GM21619 (cell line): ENCODE measurements around the gene TMEM235.
"Not testable (repeated sequence)": the region's sequence is repeated elsewhere in the genome, so short reads cannot be mapped to it uniquely, and the experiment has no call there.

Experiments
- ATAC-seq: cut with Tn5 transposase; IDR thresholded peaks from one replicate; pipeline ENCODE4 v1.9.1; 2021; ENCODE audit not compliant: unreplicated experiment

The TMEM235 gene

GRCh38 chr17:78237401-78238012 lies 6.1 kb downstream of the TMEM235 start:
- no peak for ATAC-seq

- no peak for ATAC-seq
Observed at GRCh38 chr17:78238823-78239488, 7.5 kb downstream of the TMEM235 start.

GRCh38 chr17:78239489-78239931 lies 8.1 kb downstream of the TMEM235 start:
- ATAC-seq, result no peak

GRCh38 chr17:78240012-78240655 lies 8.7 kb downstream of the TMEM235 start:
- ATAC-seq, result no peak

- no peak for ATAC-seq
Observed at GRCh38 chr17:78240839-78241238, 9.4 kb downstream of the TMEM235 start.

GRCh38 chr17:78241277-78242023 lies 10.0 kb downstream of the TMEM235 start:
- no peak for ATAC-seq

GRCh38 chr17:78242024-78242742 lies 10.8 kb downstream of the TMEM235 start:
- no peak for ATAC-seq

- no peak for ATAC-seq
Observed at GRCh38 chr17:78247304-78247703, 15.9 kb downstream of the TMEM235 start.

GRCh38 chr17:78248051-78248914 lies 16.9 kb downstream of the TMEM235 start:
- ATAC-seq, result no peak

GRCh38 chr17:78249074-78249817 lies 17.8 kb downstream of the TMEM235 start:
- ATAC-seq, result no peak

- ATAC-seq, result no peak
Observed at GRCh38 chr17:78249818-78250806, 18.7 kb downstream of the TMEM235 start.

GRCh38 chr17:78250891-78251772 lies 19.7 kb downstream of the TMEM235 start:
- peak; percentile 36 for ATAC-seq

- ATAC-seq, result no peak
Observed at GRCh38 chr17:78251773-78252103, 20.3 kb downstream of the TMEM235 start.

GRCh38 chr17:78252111-78252634 lies 20.7 kb downstream of the TMEM235 start:
- ATAC-seq, result no peak

- ATAC-seq, result no peak
Observed at GRCh38 chr17:78252701-78253635, 21.5 kb downstream of the TMEM235 start.

GRCh38 chr17:78253636-78253945 lies 22.2 kb downstream of the TMEM235 start:
- ATAC-seq, result not testable (repeated sequence)
